DMS153 (cell line): ENCODE data around the gene TEX12.
"Not testable (repeated sequence)": the region's sequence is repeated elsewhere in the genome, so short reads cannot be mapped to it uniquely, and the experiment has no call there.

ENCODE experiments used
- DNase-seq: peaks from one replicate; lab custom pipeline; 2025; lab: John Stamatoyannopoulos, UW

Gene TEX12

DNA sequence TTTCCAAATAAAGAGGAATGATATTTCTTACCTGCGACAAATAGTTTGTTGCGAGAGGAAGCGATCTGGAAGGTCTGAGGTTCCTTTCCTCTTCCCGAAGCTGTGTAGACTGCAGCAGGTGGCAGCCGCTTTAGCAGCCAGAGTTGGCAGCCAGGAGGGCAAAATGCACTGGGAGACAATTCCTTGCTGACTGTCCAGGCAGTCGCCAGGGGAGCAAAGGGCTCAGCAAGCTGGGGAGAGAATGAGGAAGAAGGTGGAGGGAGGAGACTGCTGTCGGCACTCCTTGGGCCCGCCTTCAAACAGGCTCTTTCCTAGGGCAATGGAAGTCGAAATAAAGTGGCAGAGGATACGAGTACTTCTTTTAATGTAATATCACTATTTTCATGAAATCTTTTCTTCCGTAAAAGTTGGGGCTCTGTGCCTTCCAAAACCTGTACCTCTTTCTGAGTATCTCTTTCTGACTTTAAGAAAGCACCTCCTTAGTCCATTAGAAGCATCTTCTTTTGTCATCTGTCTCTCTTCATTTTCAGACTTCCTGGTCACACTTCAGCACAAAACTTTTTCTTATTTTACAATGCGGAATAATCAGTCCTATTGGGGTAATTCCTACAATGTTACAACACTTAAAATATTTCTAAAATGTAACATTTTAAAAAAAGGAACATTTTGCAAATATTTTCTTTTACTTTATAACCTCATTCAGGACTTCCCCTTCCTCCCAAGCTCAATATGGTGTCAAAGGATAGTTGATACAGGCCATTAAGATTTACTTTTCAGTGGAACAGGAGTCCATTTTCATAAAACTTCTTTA lies 3.1 kb upstream of the TEX12 start, which contains the start of gene IL18:
IL18 (minus strand) TSS at position 220 of the 811 bp plus-strand sequence. CDS start 9,041 bp downstream, outside the sequence.
- peak; percentile 16 for DNase-seq

DNA sequence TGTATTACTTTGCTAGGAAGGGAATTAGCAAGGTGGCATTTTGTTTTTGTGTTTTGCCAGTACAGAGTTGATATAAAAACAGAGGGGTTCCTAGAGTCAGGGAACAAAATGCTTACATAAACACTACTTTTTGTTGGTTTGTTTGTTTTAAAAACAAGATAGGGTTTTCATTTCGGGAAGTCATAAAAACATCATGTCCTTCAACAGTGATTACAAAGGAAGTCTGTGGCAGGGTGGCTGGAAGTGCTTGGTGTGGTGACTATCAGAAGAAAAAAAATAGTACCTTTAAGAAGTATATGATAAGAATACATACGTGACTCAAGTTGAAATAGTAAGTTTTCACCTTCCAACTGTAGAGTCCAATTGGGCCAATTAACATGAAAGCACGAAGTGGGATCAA lies 2.1 kb upstream of the TEX12 start:
- DNase-seq, result no peak

DNA sequence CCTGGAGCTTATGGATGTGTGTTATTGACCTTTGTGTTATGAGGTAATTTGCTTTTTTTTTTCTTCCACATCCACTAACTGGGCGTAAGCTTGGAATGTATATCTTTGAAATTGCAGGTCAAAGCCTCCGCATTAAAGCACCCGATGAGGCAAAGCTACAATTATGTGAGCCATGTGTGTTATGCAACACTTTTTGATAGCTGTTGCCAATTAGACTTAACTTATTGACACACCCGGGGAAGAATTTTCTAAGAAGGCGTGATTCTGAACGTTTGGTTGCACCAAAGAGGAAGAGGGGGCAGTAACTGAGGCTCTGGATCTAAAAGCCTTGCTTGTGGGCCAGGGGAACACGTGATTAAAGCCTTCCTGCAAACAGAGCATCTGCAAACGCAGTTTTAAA lies 610 bp upstream of the TEX12 start:
- no peak for DNase-seq

DNA sequence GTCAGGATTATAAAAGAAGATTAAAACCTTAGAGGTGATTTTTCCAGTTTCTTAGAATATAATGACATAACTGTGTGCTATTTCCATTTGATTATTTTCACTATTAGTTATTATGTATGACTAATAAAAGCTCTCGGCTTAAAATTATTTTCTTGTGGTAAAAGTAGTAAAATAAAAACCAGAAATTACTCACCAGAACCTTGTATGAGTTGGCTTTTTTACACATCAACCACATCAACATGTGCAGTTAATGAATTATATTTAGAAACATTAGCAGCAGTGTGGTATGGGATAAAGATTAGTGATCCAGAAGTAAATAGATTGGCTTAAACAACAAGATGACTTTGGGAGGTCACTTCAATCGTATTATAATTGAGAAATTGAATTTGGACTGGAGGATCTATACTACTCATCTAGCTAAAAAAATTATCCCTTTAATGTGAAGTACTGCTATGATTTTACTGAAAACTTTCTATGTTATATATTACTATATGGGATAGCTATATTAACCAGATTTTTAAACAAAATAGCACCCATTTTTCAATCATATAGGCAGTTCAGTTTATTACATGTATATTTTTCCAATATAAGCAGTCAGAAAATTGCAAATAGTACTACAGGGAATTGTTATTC lies 5.3 kb downstream of the TEX12 start:
- DNase-seq, result no peak

DNA sequence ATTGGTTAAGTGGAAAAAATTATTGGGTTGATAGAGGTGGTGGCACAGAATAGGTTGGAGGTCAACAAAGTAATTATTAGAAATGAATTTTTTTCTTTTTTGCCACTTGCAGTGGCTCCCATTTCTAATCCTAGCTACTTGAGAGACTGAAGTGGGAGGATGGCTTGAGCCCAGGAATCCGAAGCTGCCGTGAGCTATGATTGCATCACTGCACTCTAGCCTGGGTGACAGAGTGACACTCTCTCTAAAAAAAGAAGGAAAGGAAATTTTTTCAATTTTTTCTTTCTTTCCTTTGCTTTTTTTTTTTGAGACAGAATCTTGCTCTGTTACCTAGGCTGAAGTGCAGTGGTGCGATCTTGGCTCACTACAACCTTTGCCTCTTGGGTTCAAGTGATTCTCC lies 6.0 kb downstream of the TEX12 start:
- DNase-seq, result no peak

DNA sequence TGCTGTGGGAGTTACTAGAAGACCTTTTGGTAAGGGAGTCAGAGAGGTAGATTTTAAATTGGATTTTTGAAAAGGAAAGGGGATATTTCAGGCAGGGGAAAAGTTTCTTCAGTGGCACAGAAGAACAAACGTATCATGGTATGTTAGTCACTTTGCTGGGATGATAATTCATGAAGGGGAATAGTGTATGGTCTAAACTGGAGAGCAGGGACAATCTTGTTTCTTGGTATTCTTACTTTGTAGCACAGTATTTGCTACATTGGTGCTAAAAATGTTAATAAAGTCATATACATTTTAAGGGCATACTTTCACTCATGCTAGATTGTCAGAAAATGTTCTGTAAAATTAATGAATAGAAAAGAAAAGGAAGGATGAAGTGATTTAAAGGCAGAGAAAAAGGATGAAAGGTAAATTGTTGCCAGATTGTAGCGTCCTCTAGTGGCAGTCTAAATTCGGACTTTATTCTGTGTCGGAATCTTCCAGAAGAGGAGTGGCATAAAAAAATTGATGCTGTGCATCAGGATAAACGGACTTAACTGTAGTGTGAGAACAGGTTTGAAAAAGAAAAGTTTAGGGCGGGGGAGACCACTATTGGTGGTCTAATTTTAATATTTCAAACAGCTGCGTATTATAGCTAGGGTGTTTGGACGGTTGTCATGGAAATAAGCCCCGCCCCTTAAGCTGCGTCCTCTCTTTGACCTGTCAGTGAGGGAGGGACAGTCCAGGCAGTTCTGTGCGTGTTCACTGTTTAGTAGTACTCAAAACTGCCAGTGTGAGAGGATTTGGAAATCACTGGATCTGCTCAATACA lies 7.8 kb downstream of the TEX12 start, which contains the start of gene BCO2:
BCO2 (plus strand) TSS at position 724 of the 810 bp plus-strand sequence. CDS start 90 bp downstream, outside the sequence.
- DNase-seq, result peak; percentile 27

DNA sequence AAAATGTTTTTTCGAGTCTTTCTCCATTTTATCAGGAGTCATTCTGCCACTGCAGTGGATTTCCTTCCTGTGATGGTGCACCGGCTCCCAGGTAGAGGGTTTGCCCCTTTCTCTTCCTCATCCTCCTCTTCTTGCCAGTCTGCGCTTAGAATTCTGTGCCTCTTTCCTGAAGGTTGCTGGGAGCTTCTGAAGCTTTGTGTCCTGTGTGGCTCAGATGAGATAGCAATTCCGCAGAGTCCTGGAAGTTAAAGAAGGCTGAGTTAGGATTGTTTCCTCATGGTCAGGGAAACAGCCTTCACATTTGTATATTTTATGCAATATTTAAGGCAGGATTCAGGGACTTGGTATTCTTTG lies 8.4 kb downstream of the TEX12 start:
- no peak for DNase-seq

DNA sequence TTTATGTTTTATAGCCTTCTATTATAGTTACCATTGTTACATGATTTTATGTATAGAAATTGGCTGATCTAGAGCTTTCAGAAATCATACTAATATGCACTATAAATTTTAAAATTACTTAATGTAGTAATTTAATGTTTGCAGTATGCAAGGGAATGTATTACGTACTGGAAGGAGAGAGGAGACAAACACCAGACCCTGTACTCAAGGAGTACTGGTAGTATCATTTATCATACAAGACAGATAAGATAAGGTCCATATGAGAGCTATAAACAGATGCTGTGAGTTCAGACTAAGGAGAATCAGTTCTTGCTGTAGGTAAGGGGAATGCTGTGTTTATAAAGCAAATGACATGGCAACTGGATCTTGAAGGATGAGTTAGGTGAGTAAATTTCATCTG lies 8.9 kb downstream of the TEX12 start:
- no peak for DNase-seq

DNA sequence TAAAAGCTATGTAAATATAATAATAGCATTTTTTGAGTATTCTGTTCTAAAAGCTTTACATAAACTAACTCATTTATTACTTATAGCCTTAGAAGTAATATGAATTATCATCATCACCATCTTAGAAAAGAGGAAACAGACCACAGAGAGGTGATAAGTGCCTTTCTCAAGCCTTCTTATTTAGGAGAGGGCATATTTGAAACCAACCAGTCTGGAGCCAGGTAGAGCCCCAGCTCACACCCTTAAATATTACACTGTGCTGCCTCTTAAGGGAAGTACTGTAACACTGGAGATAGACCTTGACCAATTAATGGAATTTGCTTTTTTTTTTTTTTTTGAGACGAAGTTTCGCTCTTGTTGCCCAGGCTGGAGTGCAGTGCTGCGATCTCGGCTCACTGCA lies 10.4 kb downstream of the TEX12 start:
- no peak for DNase-seq

DNA sequence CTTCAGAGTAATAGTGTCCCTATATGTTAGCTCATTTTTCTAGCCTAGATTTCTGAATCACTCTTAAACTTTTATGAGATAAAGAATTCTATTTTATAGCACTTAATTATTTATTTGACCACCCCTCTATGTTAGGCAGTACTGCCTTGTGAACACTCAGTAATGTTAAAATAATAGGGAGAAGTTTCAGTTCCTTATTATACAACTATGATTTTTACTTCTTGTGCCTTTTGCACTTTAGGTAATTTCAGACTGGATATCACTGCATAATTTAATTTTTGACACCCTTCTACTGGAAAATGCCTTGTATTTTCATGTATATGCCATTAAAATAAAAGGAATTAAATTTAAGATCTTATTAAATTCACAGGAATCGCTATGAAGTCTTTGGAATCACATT lies 11.3 kb downstream of the TEX12 start:
- no peak for DNase-seq

DNA sequence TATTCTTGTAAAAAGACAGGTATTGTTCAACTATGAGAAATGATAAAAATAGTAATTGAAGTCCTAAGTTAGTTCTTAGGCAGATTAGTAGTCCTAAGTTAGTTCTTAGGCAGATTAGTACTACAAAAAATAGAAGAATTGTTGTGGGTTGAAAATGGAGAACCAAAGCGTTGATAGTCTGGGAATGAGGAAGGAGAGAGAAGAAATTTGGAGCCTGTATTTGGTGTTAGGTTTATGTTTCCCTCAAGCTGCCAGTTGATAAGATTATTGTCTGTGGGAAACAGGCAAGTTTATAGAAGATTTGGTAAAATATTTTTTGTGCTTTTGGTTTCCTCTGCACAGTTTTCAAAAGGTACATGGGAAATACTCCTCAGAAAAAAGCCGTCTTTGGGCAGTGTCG lies 11.8 kb downstream of the TEX12 start:
- no peak for DNase-seq

DNA sequence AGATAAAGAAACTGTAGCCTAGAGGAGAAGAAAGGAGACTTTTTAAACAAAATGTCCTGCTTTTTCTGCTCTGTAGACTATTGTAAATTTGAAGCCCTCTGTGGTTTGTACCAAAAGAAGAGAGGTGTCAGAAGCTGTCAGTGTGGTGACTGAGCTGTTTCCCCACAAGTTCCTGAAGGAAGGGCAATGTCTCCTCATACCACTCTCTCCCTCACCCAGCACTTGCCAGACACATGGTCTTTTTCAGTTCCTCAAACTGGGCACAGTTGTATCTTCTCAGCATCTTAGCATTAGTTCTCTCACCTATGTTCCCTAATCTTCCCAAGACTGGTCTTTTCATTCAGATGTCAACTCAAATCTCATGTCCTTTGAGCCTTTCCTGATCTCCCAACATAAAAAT lies 12.4 kb downstream of the TEX12 start:
- DNase-seq, result no peak

DNA sequence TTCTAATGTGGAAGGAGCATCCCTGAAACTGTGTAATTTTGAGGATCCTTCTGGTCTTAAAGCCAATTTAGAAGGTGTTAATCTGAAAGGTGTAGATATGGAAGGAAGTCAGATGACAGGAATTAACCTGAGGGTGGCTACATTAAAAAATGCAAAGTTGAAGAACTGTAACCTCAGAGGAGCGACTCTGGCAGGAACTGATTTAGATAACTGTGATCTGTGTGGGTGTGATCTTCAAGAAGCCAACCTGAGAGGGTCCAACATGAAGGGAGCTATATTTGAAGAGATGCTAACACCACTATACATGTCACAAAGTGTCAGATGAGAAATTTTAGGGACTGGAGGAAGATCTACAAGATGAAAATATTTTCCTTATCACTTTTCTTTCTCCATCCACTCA lies 15.7 kb downstream of the TEX12 start:
- DNase-seq, result no peak

DNA sequence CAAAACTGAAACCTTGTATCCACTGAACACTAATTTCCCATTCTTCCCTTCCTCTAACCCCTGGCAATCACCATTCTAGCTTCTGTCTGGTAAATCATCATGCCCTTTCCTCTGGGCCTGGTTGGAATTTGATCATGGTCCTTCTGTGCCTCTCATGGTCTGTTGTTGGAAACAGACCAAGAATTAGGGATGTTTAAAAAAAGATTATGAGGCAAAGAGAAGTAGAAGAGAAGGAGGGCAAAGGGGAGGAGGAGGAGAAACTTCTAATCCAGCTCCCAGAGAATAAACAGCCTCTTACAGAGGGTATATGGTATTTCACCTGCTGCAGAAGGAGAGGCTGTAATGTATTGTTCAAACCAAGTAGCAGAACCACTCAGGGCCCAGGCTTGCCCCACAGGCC lies 18.7 kb downstream of the TEX12 start:
- DNase-seq, result no peak

DNA sequence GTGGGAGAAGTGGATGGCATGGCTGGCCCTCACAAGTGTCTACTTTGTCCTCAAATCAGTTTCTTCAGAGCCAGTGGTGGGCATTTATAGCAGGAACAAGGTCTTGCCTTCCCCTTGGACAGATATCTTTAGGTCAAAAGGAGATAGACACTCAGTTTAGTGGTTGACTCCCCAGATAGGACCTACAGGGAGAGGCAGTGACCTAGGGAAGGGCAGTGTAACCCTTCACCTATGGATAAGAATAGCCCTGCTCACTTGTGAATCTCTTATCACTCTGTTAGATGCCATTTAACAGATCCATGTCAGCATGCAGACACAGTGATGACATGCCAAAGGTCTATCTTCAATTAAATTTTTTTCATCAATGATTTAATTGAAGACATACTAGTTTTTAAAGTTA lies 19.1 kb downstream of the TEX12 start:
- no peak for DNase-seq

DNA sequence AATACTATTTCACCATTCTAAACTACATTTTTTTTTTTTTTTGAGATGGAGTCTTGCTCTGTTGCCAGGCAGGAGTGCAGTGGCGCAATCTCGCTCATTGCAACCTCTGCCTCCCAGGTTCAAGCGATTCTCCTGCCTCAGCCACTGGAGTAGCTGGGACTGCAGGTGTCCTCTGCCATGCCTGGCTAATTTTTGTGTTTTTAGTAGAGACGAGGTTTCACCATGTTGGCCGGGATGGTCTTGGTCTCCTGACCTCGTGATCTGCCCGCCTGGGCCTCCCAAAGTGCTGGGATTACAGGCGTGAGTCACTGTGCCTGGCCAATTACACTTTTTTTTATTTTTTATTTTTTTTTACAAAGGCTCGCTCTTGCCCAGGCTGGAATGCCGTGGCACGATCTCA lies 27.9 kb downstream of the TEX12 start:
- not testable (repeated sequence) for DNase-seq

DNA sequence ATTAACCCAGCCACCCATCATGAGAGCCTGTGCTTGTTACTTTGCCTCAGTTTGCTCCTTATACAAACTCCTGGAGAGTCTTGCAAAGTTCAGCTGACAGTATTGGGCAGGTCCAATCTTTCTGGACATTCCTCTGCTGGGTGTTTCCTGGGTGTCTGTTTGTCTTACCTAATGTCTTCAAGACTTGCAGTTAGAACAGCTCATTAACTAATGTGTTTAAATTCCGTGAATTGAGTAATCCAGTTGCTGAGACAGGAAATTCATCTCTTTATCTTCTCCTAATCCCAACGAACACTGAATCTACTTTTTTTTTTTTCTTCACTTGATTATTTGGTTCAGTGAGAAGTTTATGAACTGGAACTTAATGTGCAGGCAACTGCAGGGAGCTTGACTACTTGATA lies 28.8 kb downstream of the TEX12 start:
- no peak for DNase-seq

DNA sequence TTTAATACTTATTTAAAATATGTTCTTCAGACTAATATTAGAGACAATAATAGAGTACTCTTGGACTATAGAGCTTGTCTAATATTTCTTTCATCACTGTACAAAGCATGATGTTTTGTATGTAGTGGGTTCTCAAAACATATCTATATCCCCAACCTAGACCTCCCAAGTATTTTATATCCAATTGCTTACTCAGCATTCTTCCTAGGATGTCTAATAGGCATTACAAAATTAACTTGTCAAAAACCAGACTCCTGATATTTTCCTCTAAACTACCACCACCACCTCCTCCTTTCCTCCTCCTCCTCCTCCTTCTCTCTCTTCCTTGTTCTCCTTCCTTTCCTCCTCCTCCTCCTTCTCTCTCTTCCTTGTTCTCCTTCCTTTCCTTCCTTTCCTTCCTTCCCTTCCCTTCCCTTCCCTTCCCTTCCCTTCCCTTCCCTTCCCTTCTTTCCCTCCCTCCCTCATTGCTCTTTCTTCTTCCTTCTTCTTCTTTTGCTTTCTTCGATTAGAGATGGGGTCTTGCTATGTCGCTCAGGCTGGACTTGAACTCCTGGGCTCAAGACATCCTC lies 29.4 kb downstream of the TEX12 start:
- DNase-seq, result no peak

DNA sequence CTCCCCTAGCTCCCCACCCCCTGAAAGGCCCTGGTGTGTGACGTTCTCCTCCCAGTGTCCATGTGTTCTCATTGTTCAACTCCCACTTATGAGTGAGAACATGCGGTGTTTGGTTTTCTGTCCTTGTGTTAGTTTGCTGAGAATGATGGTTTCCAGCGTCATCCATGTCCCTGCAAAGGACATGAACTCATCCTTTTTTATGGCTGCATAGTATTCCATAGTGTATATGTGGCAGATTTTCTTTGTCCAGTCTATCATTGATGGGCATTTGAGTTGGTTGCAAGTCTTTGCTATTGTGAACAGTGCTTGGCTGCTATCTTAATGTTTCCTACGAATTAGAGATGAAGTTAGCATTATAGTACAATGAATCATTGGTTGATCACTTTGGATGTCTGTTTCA lies 31.9 kb downstream of the TEX12 start:
- not testable (repeated sequence) for DNase-seq

DNA sequence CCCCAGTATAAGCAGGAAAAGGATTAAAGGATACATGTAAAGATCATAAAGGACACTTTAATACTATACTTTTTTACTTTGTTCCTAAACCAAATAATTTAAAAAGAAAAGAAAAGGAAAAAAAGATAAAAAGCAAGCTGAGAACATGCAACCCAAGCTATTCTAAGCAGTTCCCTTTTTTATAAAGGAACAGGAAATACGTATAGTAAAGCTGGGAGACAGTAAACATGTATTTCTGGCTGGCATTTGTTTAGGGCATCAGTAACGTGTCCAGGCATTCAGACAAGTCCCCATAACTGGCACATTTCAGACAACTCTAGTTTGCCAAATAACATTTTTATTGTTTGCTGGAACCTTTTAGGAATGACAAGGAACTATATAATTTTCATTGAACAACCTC lies 33.1 kb downstream of the TEX12 start:
- DNase-seq, result no peak

DNA sequence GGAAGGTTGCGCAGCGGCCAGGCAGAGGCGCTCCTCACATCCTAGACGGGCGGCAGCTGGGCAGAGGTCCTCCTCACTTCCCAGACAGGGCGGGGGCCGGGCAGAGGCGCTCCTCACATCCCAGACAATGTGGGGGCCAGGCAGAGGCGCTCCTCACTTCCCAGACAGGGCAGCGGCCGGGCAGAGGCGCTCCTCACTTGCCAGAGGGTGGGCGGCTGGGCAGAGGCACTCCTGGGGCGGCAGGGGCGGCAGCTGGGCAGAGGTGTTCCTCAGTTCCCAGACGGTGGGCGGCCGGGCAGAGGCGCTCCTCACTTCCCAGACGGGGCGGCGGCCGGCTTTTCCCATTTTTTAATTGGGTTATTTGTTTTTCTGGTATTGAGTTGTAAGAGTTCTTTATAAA lies 38.9 kb downstream of the TEX12 start:
- DNase-seq, result no peak

DNA sequence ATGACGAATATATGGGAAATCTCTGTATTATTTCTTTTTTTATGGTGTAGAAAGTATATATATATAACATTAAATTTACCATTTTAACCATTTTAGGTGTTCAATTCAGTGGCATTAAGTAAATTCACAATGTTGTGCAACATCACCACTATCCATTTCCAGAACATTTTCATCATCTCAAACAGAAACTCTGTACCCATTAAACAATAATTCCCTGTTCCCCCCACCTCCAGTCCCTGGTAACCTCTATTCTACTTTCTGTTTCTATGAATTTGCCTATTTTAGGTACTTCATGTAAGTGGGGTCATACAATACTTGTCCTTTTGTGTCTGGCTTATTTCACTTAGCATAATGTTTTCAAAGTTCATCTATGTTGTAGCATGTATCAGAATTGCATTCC lies 43.7 kb downstream of the TEX12 start:
- no peak for DNase-seq

DNA sequence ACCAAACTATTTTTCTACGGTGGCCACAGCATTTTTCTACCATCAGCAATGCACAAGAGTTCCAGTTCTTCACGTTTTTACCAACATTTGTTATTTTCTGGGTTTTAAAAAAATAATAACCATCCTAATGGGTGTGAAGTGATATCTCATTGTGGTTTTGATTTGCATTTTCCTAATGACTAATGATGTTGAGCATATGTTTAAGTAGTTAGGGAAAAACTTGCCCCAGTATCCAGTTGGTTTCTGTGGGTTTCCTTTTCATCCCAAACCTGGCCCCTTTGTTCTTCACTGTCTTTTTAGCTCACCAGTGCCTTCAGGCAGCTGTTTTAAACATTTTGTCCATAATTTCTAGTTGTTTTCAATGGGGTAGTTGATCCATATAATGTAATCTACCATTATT lies 44.4 kb downstream of the TEX12 start:
- DNase-seq, result no peak
